ENCODE data around the gene L3MBTL2. TPM values are rescaled to one million over a fixed set of nuclear protein-coding genes. Genes with fewer than 3 reads are reported as not detected.

Gene L3MBTL2
- polyA plus RNA-seq, 3 donors, result 13.6 to 15.2 (median 14.0) TPM

GRCh38 chr22:41180926-41181325 lies 24.2 kb upstream of the L3MBTL2 start:
- intact Hi-C loops (cut with micrococcal nuclease), result no loop called here

More at GRCh38 chr22:41180926-41181325, 24.2 kb upstream of the L3MBTL2 start:
- H3K36me3 ChIP-seq (replicated peaks in 1 of 2; ENCODE audit: control insufficient read depth in 1 of 2, insufficient read depth in 2 of 2, low read length in 2 of 2), result peaks cover 40 to 46% of the 10 kb centered on the region in 2 donors
- Mint-ChIP-seq H3K9me3 (peaks cover 0 to 2% (median 0%) of the 10 kb centered on the region in 7 donors), H3K4me3 (no peak overlapping the region), H3K4me1 (peaks cover 9% of the 10 kb centered on the region), H3K36me3 (peaks cover 31 to 36% of the 10 kb centered on the region in 2 donors), H3K27ac (peak overlapping the region in 5 of 7 donors; percentile 55 to 92 (median 80)), H3K27me3 (ENCODE audit: low read depth in 3 of 3) (peaks cover under 1 to 2% (median 2%) of the 10 kb centered on the region in 3 donors)
- no peak overlapping the region for H2AFZ ChIP-seq (ENCODE audit: insufficient read depth, low read depth, low read length, poor library complexity, severe bottlenecking)
- H3K9me3 ChIP-seq (replicated peaks in 1 of 2; ENCODE audit: control insufficient read depth in 1 of 2, insufficient read depth in 1 of 2, low read length in 2 of 2), result no peaks in the 10 kb centered on the region
- H3K9ac ChIP-seq (ENCODE audit: insufficient read depth, low read length, poor library complexity, severe bottlenecking), result no peak overlapping the region
- H3K4me2 ChIP-seq (replicated peaks; ENCODE audit: extremely low read depth, low read length, poor library complexity, severe bottlenecking), result no peak overlapping the region
- peaks cover 57% of the 10 kb centered on the region for H4K20me1 ChIP-seq (ENCODE audit: insufficient read depth, low read length)
- no peak overlapping the region for H3K4me3 ChIP-seq (replicated peaks in 1 of 3; ENCODE audit: low read depth in 2 of 3, low read length in 3 of 3)
- 89% methylated on average over 3 of the region's 3 CpGs for WGBS (ENCODE audit: insufficient coverage)
- no peak for TF ChIP-seq CTCF (IDR thresholded peaks at IDR 0.05)
- peak overlapping the region in 1 of 2 donors; percentile 56 for H3K27ac ChIP-seq (ENCODE audit: low read depth in 1 of 2, low read length in 2 of 2)
- H3K4me1 ChIP-seq (ENCODE audit: control insufficient read depth in 1 of 2, insufficient read depth in 2 of 2, low read length in 2 of 2), result peaks cover 8 to 9% of the 10 kb centered on the region in 2 donors
- H3K27me3 ChIP-seq (ENCODE audit: control insufficient read depth in 2 of 2, insufficient read depth in 2 of 2, low read length in 2 of 2), result no peaks in the 10 kb centered on the region
- DNase-seq, result no peak
- H3K79me2 ChIP-seq (ENCODE audit: insufficient read depth, low read length), result no peaks in the 10 kb centered on the region

Data from CD14-positive monocyte (primary cell).